HG03342 (cell line): Measurements from ENCODE around the gene JOSD1.

Experiments
- ATAC-seq: cut with Tn5 transposase; IDR thresholded peaks from one replicate; pipeline ENCODE4 v1.9.1; 2021; ENCODE audit warnings: mild to moderate bottlenecking, moderate library complexity; ENCODE audit not compliant: unreplicated experiment

JOSD1 gene

DNA sequence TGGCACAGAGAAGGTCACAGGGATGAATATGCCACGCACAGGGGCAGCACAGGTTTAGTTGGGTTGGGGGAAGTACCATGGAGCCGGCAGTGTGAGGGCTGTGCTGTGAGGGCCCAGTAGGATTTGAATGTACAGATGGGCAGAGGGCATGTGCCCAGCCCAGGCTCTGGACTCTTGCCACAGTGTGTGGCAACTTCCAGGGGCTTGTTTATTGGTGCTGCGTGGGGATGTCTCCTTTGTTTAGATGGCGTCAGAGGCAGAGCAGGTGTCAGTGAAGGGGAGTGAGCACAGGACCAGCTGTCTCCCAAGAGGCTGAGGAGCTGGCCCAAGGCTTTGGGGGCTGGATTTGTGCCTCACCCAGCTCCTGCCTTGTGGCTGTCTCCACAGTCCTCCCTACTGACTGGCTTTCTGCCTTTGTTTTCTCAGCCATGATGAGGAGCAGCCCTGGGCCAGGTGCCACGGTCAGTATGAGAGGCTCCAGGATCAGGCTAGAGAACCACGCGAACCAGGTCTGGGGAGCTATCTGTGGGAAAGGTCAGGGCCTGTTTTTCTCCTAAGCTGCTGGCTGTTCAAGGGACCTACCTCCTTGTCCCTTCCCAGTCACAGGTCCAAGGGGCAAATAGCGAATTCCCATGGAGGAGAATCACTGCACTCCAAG lies 33.1 kb upstream of the JOSD1 start:
- ATAC-seq: no peak

DNA sequence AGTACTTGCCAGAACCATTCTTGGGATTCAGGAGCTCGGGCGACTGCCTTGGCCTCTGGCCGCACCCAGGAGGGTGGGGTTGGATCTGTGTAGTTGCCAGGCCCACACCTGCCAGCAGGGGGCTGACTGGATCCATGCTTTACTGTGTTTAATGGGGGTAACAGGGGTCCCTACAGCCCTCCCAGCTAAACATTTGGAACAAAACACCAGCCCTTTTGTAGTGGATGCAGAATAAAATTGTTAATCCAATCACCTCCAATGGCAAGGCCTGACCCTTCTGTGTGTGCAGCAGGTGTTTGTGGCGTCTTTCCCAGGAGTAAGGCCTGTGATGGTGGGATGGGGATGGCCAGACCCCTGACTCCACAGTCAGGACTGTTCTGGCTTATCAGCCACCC lies 32.6 kb upstream of the JOSD1 start:
- ATAC-seq: no peak

DNA sequence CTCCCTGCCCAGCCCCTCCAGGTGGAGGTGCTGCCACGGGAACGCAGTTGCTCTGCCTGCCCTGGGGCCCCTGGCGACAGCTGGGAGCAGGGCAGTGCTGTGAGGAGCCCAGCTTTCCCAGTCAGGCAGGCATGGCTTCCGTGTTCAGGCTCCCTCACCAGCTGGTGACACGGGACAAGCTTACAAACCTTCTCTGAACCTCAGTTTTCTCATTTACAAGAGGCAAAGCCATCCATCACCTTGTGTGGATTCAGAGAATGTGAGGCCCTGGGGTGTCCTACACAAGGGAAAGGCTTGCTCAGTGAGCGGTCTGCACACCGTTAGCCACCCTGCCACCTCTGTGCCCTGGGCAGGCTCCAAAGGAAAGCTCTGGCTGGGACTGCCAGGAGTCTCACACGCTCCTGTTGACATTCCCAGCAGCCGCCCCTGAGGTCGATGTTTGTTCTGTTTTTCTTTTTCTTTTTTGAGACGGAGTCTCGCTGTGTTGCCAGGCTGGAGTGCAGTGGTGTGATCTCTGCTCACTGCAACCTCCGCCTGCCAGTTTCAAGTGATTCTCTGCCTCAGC lies 31.6 kb upstream of the JOSD1 start:
- ATAC-seq: no peak

DNA sequence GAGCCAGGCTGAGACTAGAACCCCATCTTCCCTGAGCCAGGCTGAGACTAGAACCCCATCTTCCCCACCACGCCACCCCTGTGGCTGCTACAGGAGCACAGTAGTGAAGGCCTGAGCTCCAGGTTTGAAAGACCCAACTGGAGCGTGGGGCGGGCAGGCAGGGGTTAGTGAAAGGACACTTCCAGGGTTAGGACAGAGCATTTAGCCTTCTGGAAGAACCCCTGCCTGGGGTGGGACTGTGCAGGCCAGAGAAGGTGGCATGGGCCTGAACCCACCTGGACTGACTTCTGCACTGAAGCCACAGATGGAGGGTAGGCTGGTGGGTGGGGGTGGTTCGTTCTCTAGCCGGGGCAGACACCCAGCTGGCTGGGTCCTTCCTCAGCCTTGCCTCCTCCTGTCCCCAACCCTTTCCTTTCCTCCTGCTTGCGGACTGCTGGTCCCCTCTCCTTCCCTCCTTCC lies 31.0 kb upstream of the JOSD1 start:
- ATAC-seq: no peak

DNA sequence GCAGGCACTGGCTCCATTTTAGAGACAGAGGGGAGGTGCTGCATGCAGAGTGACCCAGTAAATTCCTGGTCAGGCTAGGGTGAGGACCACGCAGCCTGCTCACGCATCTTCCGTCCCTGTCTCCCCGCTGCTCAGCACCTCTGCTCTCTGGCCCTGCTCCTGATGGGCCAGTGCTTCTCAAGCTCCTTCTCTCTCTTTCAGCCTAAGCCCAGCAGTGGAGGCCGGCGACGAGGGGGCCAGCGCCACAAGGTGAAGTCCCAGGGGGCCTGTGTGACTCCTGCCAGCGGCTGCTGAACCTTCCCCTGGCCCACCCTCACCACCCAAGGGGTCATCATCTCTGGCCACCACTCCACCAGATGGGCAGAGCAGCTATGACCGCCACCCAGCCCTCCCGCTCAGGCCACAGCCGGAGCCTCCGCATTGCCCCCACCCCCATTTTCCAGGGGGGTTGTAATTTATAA lies 29.7 kb upstream of the JOSD1 start:
- ATAC-seq: no peak

DNA sequence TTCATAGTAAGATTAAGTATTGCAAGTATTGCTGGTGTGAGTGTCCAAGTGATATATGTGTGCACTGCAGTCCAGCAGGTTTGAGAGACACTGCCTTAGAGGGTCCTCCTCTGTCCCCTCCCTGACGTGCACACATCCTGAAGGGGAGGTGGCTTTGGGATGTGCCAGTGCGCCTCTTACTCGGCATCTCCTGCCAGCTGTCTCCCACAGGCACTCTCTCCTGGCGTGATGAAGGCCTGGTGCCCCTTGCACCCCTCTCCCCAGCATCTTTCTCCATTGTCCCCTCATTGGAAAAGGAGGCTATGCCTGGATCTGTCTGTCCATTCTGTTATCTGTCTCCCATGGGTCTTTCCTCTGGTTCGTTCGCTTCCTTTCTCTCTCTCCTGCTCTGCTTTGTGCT lies 29.2 kb upstream of the JOSD1 start:
- ATAC-seq: no peak

DNA sequence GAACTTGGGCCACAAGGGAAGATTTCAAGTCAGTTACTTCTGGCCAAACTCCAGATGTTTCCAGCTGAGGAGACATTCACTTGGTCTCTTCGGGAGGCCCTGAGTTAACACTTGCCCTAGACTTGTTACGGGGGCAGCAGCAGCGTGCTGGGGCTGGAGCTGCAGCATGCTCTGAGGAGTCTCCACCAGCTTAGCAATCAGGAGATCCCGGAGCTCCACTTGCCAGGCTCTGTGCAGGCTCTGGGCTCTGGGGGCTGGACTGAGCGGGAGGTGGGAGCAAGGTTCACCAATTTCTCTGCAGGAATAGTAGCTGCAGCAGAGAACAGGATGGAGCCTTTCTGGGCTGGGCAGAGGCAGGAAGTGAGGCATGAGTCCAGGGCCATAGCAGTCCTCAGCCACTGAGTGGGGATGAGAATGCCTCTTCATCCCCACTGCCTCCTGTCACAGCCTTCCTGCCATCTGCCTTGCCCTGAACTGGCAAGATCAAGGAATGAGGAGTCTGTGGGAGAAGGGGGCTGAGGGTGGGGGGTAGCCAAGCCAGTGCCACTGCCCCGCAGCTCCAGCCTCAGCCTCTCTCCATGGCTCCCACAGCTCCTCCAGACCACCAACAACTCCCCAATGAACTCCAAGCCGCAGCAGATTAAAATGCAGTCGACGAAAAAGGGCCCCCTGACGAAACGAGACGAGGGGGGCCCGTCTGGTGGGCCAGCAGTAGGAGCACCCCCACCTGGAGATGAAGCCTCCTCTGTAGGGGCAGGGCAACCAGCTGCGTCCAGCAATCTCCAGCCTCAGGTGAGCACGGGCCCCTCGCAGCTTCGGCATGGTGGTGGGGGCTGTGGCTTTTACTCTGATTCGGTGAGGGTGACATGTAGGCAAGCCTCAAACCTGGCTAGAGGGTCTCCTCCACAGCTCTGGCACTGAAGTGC lies 28.4 kb upstream of the JOSD1 start:
- ATAC-seq: no peak

DNA sequence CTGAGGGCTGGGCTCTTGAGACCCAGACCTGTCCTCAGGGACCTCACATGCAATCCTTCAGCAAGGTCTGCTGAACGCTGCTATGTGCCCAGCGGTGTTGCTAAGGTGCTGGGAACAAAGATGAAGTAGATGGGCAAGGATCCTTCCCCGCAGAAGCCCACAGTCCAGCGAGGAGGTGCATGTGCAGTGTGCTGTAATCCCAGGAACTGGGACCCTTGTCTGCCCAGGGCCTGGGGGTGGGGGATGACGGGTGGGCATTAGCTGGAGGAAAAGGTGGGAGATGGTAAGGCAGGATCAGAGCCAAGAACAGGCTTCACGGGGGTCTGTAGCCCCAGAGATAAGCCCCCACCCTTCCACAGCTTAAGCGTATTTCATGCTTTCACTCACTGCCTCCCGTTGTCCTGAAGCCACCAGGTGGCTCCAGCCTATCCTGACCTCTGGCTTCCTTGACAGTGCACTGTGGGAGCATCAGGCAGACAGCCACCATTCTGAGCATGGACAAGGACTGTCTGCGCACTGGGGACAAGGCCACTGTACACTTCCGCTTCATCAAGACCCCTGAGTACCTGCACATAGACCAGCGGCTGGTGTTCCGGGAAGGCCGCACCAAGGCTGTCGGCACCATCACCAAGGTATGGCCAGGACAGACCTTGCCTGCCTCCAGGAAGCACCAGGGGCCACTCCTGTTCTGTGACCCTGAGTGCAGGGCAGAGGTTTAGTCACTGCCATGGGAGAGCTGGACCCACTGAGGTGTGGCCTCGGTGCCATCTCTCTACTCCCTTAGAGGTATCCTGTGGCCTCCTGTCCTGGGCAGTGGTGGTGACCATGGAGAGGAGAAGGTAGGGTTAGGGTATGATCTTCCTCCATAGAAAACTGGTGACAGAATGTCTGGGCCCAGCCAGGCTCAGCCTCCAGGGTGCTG lies 27.0 kb upstream of the JOSD1 start:
- no peak for ATAC-seq

DNA sequence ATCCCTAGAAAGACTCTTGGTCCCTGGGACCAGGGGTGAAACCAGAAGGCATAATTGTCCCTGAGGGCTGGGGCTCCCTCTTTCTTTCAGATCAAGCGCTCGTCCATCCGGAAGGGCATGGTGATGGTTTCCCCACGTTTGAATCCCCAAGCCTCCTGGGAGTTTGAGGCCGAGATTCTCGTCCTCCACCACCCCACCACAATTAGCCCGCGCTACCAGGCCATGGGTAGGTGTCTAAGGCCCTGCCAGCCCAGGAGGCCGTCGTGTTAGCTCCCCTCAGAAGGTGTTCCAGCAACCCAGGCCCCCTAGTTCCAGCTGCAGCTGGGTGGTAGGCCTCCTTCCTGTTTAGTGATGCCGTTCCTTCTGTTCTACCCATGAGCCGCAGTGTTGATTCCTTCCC lies 26.4 kb upstream of the JOSD1 start:
- ATAC-seq: no peak

DNA sequence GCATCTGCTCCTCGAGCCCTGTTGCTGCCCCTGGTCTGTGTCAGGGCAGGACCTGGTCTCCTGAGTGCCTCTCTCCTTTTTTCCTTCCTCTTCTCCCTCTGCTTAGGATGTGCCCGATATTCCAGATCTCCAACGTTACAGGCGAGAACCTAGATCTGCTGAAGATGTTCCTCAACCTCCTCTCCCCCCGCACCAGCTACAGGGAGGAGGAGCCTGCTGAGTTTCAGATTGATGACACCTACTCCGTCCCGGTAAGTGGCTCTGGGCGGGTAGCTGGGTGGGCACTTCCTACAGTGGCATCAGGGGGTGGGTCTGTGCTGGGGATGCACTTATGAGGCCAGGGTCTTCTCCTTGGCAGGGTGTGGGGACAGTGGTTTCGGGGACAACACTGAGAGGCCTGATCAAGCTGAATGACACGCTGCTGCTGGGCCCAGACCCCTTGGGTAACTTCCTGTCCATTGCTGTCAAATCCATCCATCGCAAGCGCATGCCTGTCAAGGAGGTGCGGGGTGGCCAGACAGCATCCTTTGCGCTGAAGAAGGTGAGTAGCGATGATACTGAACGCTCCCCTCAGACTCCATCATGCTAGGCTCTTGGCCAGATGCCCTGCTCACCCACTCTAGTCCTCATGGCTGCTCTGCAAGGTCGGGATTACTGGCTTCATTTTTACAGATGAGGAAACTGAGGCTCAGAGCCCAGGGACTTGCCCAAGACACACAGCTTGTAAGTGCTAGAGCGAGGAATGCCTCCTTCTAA lies 25.3 kb upstream of the JOSD1 start:
- ATAC-seq: no peak

DNA sequence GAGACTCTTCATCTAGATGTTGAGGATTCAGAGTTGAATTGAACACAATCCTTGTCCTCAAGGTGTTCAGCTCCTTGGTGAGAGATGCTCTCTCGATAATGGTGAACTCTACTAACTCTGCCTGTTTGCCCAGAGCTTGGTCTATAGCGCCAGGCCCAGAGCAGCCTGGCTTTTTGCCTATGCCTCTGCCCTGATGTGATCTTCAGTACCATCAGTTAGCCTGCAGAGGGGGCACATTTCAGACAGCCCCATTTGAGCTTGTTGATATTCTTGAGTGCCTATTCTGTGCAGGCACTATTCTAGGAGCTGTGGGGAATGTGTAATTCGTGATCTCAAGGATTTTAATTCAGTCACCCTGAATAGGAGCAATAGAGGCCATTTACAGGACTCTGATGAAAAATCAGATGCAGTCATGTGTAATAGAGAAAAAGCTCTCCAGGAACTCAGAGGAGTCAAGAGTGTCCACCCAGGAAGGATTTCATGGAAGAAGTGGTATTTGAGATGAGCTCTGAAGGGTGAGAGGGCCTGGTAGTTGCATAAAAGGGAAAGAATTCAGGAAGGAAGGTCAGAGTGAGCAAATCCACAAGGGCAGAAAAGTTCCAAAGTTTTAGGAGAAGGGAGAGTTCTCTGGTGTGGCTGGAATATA lies 24.3 kb upstream of the JOSD1 start:
- ATAC-seq: no peak

DNA sequence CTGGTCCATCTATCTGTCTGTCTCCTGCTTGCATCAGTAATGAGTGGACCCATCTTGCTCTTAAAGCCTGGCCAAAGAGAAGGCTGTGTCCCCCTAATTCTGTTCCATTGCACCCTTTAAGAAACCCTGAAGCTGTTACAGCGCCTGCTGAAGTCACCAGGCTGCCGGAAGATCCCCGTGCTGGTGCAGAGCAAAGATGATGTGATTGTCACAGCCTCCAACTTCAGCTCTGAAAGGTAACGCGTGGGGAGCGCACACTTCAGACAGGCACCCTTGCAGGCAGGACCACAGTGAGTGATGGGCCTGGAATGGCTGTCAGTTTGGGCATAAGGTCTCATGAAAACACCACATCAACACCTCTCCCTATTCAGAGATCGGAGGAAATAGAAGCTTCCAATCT lies 23.4 kb upstream of the JOSD1 start:
- no peak for ATAC-seq

DNA sequence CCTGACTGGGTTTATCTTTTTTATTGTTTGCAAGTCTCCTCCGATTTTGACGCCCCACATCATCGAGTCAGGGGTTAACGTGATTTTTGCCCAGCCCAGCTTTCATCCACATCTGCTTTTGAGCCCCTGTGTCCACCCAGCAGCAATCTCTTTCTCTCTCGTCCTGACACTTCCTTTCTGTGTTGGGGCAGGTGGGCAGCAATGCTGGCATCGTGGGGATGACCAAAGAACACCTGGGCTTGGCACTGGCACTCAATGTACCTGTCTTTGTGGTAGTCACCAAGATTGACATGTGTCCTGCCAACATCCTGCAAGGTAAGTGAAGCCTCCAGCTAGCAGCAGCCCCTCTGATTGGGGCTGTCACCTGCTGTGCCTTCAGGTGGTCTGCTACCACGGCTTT lies 20.8 kb upstream of the JOSD1 start:
- ATAC-seq: no peak

DNA sequence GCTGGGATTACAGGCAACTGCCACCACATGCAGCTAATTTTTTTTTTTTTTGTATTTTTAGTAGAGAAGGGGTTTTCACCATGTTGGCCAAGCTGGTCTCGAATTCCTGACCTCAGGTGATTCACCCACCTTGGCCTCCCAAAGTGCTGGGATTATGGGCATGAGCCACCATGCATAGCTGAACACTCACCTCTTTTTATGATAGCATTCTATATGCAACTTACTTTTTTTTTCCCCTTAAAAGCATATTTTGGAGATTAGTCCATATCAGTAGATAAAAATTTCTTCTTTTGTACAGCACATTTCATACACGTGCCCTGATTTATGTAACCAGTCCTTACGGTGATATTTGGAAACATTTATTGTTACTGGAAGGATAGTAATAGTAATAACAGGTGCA lies 19.6 kb upstream of the JOSD1 start:
- ATAC-seq: no peak

DNA sequence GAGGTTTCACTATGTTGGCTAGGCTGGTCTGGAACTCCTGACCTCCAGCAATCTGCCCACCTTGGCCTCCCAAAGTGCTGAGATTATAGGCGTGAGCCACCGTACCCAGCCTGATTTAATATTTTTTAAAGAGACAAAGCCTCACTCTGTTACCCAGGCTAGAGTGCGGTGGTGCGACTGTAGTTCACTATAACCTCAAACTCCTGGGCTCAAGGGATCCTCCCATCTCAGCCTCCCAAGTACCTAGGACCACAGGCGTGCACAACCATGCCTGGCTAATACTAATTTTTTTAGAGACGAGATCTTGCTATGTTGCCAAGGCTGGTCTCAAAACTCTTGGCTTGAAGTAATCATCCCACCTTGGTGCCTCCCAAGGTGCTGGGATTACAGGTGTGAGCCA lies 18.5 kb upstream of the JOSD1 start:
- no peak for ATAC-seq

DNA sequence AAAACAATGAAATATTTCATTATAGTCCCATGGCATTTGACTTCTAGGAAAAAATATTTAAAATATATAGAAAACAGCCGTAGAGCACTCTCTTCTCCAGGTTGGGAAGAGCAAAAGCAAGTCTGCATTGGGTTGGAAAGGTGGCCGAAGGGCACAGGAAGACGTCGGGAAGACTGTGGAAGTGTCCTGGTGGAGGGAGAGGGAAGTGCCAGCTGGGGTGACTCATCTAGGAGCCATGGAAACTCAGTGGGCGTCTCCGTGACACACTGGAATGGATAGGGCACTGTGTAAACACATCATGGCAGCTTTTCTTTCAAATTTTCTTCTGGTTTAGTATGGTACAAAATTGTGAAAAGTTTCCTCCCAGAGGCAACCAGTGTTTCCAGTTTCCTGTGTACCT lies 17.7 kb upstream of the JOSD1 start:
- ATAC-seq: no peak

DNA sequence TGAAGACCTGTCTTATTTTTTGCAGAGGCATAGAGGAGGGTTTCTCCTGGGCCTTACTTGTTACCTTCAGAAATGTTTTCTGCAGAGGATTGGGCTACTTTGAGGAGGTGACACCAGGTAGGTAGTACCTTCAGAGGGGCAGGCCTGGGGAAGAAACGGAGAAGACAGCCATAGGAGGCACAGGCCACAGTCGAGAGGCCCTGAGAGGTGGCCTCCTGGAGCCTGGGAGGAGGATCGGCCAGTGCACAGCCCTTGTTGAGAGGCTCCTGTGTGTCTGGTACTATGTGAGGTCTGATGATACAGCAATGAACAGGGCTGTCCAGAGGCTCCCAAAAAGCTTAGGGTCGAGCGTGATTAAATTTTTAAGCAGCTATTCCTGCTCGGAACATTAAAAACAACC lies 16.5 kb upstream of the JOSD1 start:
- ATAC-seq: no peak

DNA sequence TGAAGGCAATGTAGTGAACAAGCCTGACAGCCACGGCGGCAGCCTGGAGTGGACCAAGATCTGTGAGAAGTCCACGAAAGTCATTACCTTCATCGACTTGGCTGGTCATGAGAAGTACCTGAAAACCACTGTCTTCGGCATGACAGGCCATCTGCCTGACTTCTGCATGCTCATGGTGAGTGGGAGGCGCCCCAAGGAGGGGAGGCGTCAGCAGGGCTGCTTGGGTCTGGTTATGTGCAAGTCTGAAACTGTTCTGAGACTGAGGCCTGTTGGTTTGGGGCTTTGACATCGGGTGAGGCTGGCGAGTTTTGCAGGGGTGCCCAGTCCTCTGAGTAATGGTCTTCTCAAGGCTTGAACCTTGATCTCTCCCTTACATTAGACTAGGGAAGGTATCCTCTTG lies 16.1 kb upstream of the JOSD1 start:
- no peak for ATAC-seq

DNA sequence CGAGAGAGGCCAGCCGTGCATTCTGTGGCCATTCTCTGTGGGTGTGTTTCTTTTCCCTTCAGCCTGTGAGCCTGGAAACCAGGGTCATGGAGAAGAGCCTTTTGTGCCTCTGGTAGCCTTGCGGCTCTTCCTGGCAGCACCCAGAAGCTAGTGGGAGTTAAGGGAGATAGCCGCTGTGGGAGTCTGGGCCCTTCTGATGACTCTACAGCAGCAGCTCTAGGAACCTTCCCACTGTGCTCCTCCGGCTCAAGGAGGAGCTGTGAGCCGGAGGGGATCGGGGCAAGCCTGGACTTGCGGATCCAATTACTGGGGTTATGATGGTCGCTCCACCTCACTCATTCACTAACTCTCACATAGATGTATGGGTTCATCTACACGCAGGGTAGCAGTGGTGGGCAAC lies 15.5 kb upstream of the JOSD1 start:
- no peak for ATAC-seq

DNA sequence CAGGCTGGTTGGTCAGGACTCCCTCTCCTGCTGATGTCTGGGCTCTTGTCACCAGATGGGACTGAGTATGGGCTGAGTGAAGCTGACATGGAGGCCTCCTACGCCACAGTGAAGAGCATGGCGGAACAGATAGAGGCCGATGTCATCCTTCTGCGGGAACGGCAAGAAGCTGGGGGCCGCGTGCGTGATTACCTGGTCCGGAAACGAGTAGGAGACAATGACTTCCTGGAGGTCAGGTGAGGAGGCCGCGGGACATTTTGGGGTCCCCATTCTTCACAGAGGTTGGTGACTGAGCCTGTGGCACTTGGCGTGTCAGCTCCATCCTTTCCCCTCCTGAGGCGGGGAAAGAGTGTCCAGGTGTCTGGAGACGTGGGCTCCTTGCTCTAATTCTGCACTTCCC lies 15.1 kb upstream of the JOSD1 start:
- ATAC-seq: no peak
